GM19463 (cell line): ENCODE measurements around the gene ADGRB3.
A peak's percentile ranks its signal among the peaks of the same experiment; 100 is the strongest.
"Not testable (repeated sequence)": the region's sequence is repeated elsewhere in the genome, so short reads cannot be mapped to it uniquely, and the experiment has no call there.

Source experiments
- ATAC-seq: cut with Tn5 transposase; IDR thresholded peaks from one replicate; pipeline ENCODE4 v1.9.1; 2021; ENCODE audit warnings: mild to moderate bottlenecking, moderate library complexity; ENCODE audit not compliant: unreplicated experiment

The ADGRB3 gene

GRCh38 chr6:69216127-69216526, 581.0 kb downstream of the ADGRB3 start:
- no peak for ATAC-seq

GRCh38 chr6:69217343-69217742, 582.3 kb downstream of the ADGRB3 start:
- no peak for ATAC-seq

GRCh38 chr6:69220375-69220774, 585.3 kb downstream of the ADGRB3 start:
- ATAC-seq = no peak

- no peak for ATAC-seq
Observed at GRCh38 chr6:69232008-69232407, 596.9 kb downstream of the ADGRB3 start.

- ATAC-seq = no peak
Observed at GRCh38 chr6:69232496-69232895, 597.4 kb downstream of the ADGRB3 start.

- ATAC-seq = peak; percentile 99
Observed at GRCh38 chr6:69232911-69233448, 597.9 kb downstream of the ADGRB3 start.

- no peak for ATAC-seq
Observed at GRCh38 chr6:69238067-69238466, 603.0 kb downstream of the ADGRB3 start.

- no peak for ATAC-seq
Observed at GRCh38 chr6:69246983-69247382, 611.9 kb downstream of the ADGRB3 start.

- ATAC-seq = no peak
Observed at GRCh38 chr6:69261010-69261409, 625.9 kb downstream of the ADGRB3 start.

- ATAC-seq = no peak
Observed at GRCh38 chr6:69263297-69263696, 628.2 kb downstream of the ADGRB3 start.

- no peak for ATAC-seq
Observed at GRCh38 chr6:69265090-69265489, 630.0 kb downstream of the ADGRB3 start.

GRCh38 chr6:69265706-69266105, 630.6 kb downstream of the ADGRB3 start:
- ATAC-seq = no peak

- no peak for ATAC-seq
Observed at GRCh38 chr6:69276204-69276603, 641.1 kb downstream of the ADGRB3 start.

- ATAC-seq = no peak
Observed at GRCh38 chr6:69279805-69280204, 644.7 kb downstream of the ADGRB3 start.

- ATAC-seq = no peak
Observed at GRCh38 chr6:69280858-69281257, 645.8 kb downstream of the ADGRB3 start.

GRCh38 chr6:69284176-69284730, 649.2 kb downstream of the ADGRB3 start:
- no peak for ATAC-seq

- ATAC-seq = no peak
Observed at GRCh38 chr6:69285054-69285453, 650.0 kb downstream of the ADGRB3 start.

- ATAC-seq = no peak
Observed at GRCh38 chr6:69286331-69286730, 651.2 kb downstream of the ADGRB3 start.

GRCh38 chr6:69288198-69288597, 653.1 kb downstream of the ADGRB3 start:
- ATAC-seq = not testable (repeated sequence)

- ATAC-seq = no peak
Observed at GRCh38 chr6:69289689-69290495, 654.8 kb downstream of the ADGRB3 start.

GRCh38 chr6:69293471-69293870, 658.4 kb downstream of the ADGRB3 start:
- ATAC-seq = no peak

GRCh38 chr6:69294407-69294806, 659.3 kb downstream of the ADGRB3 start:
- ATAC-seq = no peak
